ENCODE data around the gene MYCBP. TPM values are rescaled to one million over a fixed set of nuclear protein-coding genes. Genes with fewer than 3 reads are reported as not detected.

MYCBP gene
- total RNA-seq, 4 donors from 2014 or later = 2.2 to 24.3 (median 16.2) TPM

DNA sequence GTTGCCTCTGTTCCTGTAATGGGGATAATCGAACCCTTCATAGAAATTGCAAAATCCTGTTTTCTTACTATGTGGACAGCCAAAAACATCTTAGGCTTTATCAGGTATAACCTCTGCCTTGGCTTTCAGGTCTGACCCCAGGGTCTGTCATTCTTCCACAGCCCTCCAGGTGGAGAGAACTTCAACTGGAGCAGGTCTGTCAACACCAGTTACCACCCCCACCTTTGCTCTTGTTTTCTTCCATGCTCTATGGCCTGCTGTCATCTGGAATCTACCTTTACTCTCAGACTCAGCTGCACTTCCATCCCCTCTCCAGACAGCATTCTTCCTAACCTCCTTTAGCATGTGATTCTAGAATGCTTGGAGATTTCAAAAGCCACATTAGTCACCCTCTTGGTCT, 18.6 kb upstream of the MYCBP start:
- intact Hi-C loops (cut with DNase I; ENCODE audit: low total_unique reads) (no loop called here), in situ Hi-C loops (cut with MboI; ENCODE audit: low pct_ligation_motif_present in 1 of 4, low pct_unique_long_range_greater_than_20kb in 1 of 4, low sequenced_read_pairs in 3 of 4) (loop anchor here in 1 of 4 donors (25.0 kb wide), 1 partner anchor 171 kb away; no protein-coding TSS in a partner anchor)
- H3K27ac ChIP-seq = no peak overlapping the region
- no peaks in the 10 kb centered on the region for H3K27me3 ChIP-seq
- no peaks in the 10 kb centered on the region for H3K4me1 ChIP-seq
- H3K36me3 ChIP-seq = no peaks in the 10 kb centered on the region
- no peak overlapping the region for H3K4me3 ChIP-seq
- TF ChIP-seq EP300 (IDR thresholded peaks at IDR 0.05; ENCODE audit: low read depth) (no peak), POLR2AphosphoS5 (IDR thresholded peaks at IDR 0.05) (no peak), POLR2A (IDR thresholded peaks at IDR 0.05) (no peak)
- TF ChIP-seq, protein P1, sequence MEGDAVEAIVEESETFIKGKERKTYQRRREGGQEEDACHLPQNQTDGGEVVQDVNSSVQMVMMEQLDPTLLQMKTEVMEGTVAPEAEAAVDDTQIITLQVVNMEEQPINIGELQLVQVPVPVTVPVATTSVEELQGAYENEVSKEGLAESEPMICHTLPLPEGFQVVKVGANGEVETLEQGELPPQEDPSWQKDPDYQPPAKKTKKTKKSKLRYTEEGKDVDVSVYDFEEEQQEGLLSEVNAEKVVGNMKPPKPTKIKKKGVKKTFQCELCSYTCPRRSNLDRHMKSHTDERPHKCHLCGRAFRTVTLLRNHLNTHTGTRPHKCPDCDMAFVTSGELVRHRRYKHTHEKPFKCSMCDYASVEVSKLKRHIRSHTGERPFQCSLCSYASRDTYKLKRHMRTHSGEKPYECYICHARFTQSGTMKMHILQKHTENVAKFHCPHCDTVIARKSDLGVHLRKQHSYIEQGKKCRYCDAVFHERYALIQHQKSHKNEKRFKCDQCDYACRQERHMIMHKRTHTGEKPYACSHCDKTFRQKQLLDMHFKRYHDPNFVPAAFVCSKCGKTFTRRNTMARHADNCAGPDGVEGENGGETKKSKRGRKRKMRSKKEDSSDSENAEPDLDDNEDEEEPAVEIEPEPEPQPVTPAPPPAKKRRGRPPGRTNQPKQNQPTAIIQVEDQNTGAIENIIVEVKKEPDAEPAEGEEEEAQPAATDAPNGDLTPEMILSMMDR (IDR thresholded peaks at IDR 0.05) = no peak
- H3K9me3 ChIP-seq = no peaks in the 10 kb centered on the region
- DNase-seq = no peak
- 75 to 100% methylated on average over 1 of the region's 1 CpG for WGBS, 2 donors (ENCODE audit: low coverage in 1 of 2)

- intact Hi-C loops (cut with DNase I; ENCODE audit: low total_unique reads) = loop anchor here (5.0 kb wide), 1 partner anchor 1562 kb away; no protein-coding TSS in a partner anchor
- in situ Hi-C loops (cut with MboI; ENCODE audit: low pct_ligation_motif_present in 1 of 4, low pct_unique_long_range_greater_than_20kb in 1 of 4, low sequenced_read_pairs in 3 of 4) = loop anchor here in 1 of 4 donors (25.0 kb wide), 1 partner anchor 173 kb away; no protein-coding TSS in a partner anchor
These were observed 16.4 kb upstream of the MYCBP start for GRCh38 chr1:38889589-38889988.

DNA sequence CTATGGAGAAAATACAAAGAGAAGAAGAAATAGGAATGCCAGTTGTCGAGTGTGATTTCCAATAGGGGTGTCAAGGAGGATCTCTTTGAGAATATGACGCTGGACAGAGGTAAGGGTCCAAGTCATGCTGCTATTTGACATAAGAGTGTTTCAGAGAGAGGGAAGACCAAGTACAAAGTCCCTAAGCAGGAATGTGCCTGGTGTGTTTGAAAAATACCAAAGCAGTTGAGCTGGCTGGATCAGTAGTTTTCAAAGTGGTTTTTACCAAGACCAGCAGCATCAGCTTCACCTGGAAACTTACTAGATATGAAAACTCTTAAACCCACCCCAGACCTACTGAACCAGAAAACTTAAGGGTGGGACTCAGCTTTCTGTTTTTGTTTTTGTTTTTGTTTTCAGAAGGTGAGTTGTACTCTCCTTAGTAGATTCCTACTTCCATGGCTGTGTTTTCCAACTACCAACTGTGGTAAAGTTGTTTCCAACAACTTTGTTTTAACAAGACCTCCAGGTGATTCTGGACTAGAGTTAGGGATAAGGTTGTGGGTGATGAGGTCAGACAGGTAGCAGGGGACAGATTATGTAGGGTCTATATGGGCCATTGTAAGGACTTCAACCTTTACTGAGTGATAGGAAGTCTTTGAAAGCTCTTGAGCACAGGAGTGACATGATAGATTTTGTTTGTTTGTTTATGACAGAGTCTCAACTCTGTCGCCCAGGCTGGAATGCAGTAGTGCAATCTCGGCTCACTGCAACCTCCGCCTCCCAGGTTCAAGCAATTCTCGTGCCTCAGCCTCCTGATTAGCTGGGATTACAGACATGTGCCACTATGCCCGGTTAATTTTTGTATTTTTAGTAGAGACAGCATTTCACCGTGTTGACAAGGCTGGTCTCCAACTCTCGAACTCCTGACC, 15.5 kb upstream of the MYCBP start:
- Histone ChIP-seq H3K9me3 (no peaks in the 10 kb centered on the region), H3K36me3 (no peaks in the 10 kb centered on the region), H3K27me3 (no peaks in the 10 kb centered on the region), H3K4me1 (no peaks in the 10 kb centered on the region), H3K27ac (no peak overlapping the region), H3K4me3 (no peak overlapping the region)
- intact Hi-C loops (cut with DNase I; ENCODE audit: low total_unique reads) = loop anchor here (5.0 kb wide), 1 partner anchor 1561 kb away; no protein-coding TSS in a partner anchor
- WGBS, 2 donors (ENCODE audit: low coverage in 1 of 2) = 86 to 100% methylated on average over 5 to 9 of the region's 9 CpGs
- TF ChIP-seq POLR2AphosphoS5 (IDR thresholded peaks at IDR 0.05) (no peak), EP300 (IDR thresholded peaks at IDR 0.05; ENCODE audit: low read depth) (no peak), POLR2A (IDR thresholded peaks at IDR 0.05) (no peak)
- TF ChIP-seq, protein P1 (IDR thresholded peaks at IDR 0.05) = no peak
- DNase-seq = no peak
- in situ Hi-C loops (cut with MboI; ENCODE audit: low pct_ligation_motif_present in 1 of 4, low pct_unique_long_range_greater_than_20kb in 1 of 4, low sequenced_read_pairs in 3 of 4) = loop anchor here in 1 of 4 donors (25.0 kb wide), 1 partner anchor 174 kb away; no protein-coding TSS in a partner anchor

More at GRCh38 chr1:38889589-38889988, 16.4 kb upstream of the MYCBP start:
- DNase-seq = no peak
- no peaks in the 10 kb centered on the region for H3K4me1 ChIP-seq
- no peak overlapping the region for H3K4me3 ChIP-seq
- H3K27me3 ChIP-seq = no peaks in the 10 kb centered on the region
- WGBS, 2 donors (ENCODE audit: low coverage in 1 of 2) = 77 to 84% methylated on average over 3 to 5 of the region's 5 CpGs
- TF ChIP-seq, protein P1 (IDR thresholded peaks at IDR 0.05) = no peak
- no peak for TF ChIP-seq EP300 (IDR thresholded peaks at IDR 0.05; ENCODE audit: low read depth)
- H3K27ac ChIP-seq = no peak overlapping the region
- H3K9me3 ChIP-seq = no peaks in the 10 kb centered on the region
- no peaks in the 10 kb centered on the region for H3K36me3 ChIP-seq

DNA sequence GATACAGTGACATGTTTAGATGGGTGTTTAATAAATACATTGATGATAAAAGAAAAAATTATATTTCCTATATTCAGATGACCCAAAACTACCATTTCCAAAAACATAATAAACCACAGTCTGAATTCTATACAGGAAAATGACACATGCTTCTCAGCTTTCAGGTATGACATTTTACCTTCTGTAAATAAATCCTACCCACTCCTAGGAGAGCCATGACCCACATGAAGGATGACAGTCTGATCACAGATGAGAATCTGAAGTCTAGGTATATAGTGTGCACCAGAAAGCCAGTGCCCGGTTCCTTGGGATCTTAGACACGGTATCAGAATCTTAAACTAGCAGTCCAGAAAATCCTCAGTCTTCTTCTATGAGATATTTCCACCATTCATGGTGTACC, 11.9 kb upstream of the MYCBP start:
- in situ Hi-C loops (cut with MboI; ENCODE audit: low pct_ligation_motif_present in 1 of 4, low pct_unique_long_range_greater_than_20kb in 1 of 4, low sequenced_read_pairs in 3 of 4) = loop anchor here in 1 of 4 donors (25.0 kb wide), 1 partner anchor 177 kb away; no protein-coding TSS in a partner anchor
- WGBS, 2 donors (ENCODE audit: low coverage in 1 of 2) = 97% methylated on average over 2 of the region's 2 CpGs; no CpG with 5 or more reads in 1 of the 2 donors
- no peaks in the 10 kb centered on the region for H3K9me3 ChIP-seq
- H3K4me1 ChIP-seq = no peaks in the 10 kb centered on the region
- no peak overlapping the region for H3K27ac ChIP-seq
- H3K36me3 ChIP-seq = no peaks in the 10 kb centered on the region
- no peak for DNase-seq
- no peaks in the 10 kb centered on the region for H3K27me3 ChIP-seq
- intact Hi-C loops (cut with DNase I; ENCODE audit: low total_unique reads) = loop anchor here (5.0 kb wide), 1 partner anchor 1558 kb away; no protein-coding TSS in a partner anchor
- TF ChIP-seq EP300 (IDR thresholded peaks at IDR 0.05; ENCODE audit: low read depth) (no peak), POLR2AphosphoS5 (IDR thresholded peaks at IDR 0.05) (no peak), POLR2A (IDR thresholded peaks at IDR 0.05) (no peak)
- TF ChIP-seq, protein P1 (IDR thresholded peaks at IDR 0.05) = no peak
- no peak overlapping the region for H3K4me3 ChIP-seq

Data from transverse colon (tissue), 4 donors.